Fibroblast of lung (primary cell): ENCODE results near the gene CCDC54. TPM values are rescaled to one million over a fixed set of nuclear protein-coding genes. Genes with fewer than 3 reads are reported as not detected.

ENCODE experiments used
- DNase-seq, 2 donors: peaks; one replicate each; pipeline versions ENCODE4 v3.0.0 to v3.0.0-alpha.2; 2010; ENCODE audit warnings: low read depth in 2 of 2
- H2AFZ ChIP-seq: 2 replicates; pipeline ENCODE4 v1.5.1; 2012; ENCODE audit warnings: low read length, control low read depth, inconsistent platforms
- H3K27ac ChIP-seq: 2 replicates; pipeline ENCODE4 v1.5.1; 2011; ENCODE audit warnings: low read length, control low read depth; ENCODE audit not compliant: insufficient read depth
- H3K27me3 ChIP-seq: 2 replicates; pipeline ENCODE4 v1.5.1; 2011; ENCODE audit warnings: mild to moderate bottlenecking, low read length; ENCODE audit not compliant: control insufficient read depth, insufficient read depth
- H3K36me3 ChIP-seq: 2 replicates; pipeline ENCODE4 v1.5.1; 2011; ENCODE audit warnings: low read length; ENCODE audit not compliant: control insufficient read depth, insufficient read depth
- H3K4me1 ChIP-seq: 2 replicates; pipeline ENCODE4 v1.5.1; 2011; ENCODE audit warnings: low read length; ENCODE audit not compliant: control insufficient read depth, insufficient read depth; ENCODE audit errors: extremely low read depth
- H3K4me2 ChIP-seq: 2 replicates; pipeline ENCODE4 v1.5.1; 2011; ENCODE audit warnings: low read length, control low read depth; ENCODE audit not compliant: insufficient read depth; ENCODE audit errors: extremely low read depth
- H3K4me3 ChIP-seq, 4 experiments: fragments of 200-600 bp in 1 of 4; sonication (generic) in 1 of 4; replicated peaks in 1 of 4; 2 replicates each; pipeline ENCODE4 v1.5.1; 2011 to 2016; ENCODE audit warnings: low read length in 4 of 4, low read depth in 3 of 4, mild to moderate bottlenecking in 3 of 4, control low read depth in 2 of 4, inconsistent platforms in 1 of 4, mixed read lengths in 1 of 4; ENCODE audit not compliant: insufficient read depth in 1 of 4; ENCODE audit errors: control extremely low read depth in 1 of 4
- H3K79me2 ChIP-seq: 2 replicates; pipeline ENCODE4 v1.5.1; 2012; ENCODE audit warnings: mild to moderate bottlenecking, low read length, inconsistent platforms; ENCODE audit not compliant: control insufficient read depth, insufficient read depth
- H3K9ac ChIP-seq: 2 replicates; pipeline ENCODE4 v1.5.1; 2011; ENCODE audit warnings: mild to moderate bottlenecking, low read length, control low read depth; ENCODE audit not compliant: insufficient read depth
- H3K9me3 ChIP-seq: 2 replicates; pipeline ENCODE4 v1.5.1; 2012; ENCODE audit warnings: low read depth, low read length; ENCODE audit not compliant: control insufficient read depth, insufficient read depth
- H4K20me1 ChIP-seq: 2 replicates; pipeline ENCODE4 v1.5.1; 2011; ENCODE audit warnings: low read length; ENCODE audit not compliant: control insufficient read depth, insufficient read depth; ENCODE audit errors: extremely low read depth
- EZH2 ChIP-seq: IDR thresholded peaks from 2 replicates; pipeline ENCODE4 v1.5.1; 2012; ENCODE audit warnings: low read length, control low read depth, mild to moderate bottlenecking; ENCODE audit errors: missing control alignments
- polyA plus RNA-seq, 2 donors: library from polyadenylated mRNA; depleted of rRNA in 1 of 2; stranded (reverse) in 1 of 2; unstranded in 1 of 2; fragments of >200 nt; gene quantifications; 2 replicates each; pipeline ENCODE4 v1.2.1, GENCODE V29; 2011 to 2012; ENCODE audit warnings: missing spikeins in 1 of 2
- total RNA-seq: library from RNA; depleted of rRNA; stranded (reverse); fragments of >200 nt; gene quantifications from 2 replicates; pipeline ENCODE4 v1.2.1, GENCODE V29; 2014
- TF ChIP-seq, protein P1 (sequence below), 2 donors: IDR thresholded peaks in 1 of 2; conservative IDR thresholded peaks in 1 of 2; 1 replicate in 1 of 2; 2 replicates in 1 of 2; pipeline ENCODE4 v1.5.1; 2011 to 2012; ENCODE audit warnings: low read length in 2 of 2, control low read depth in 1 of 2, inconsistent platforms in 1 of 2, low read depth in 1 of 2, mild to moderate bottlenecking in 1 of 2

The CCDC54 gene
- total and polyA plus RNA-seq, 2 donors (not counting 1 experiment from before 2014, with no cell fraction given): not detected

DNA sequence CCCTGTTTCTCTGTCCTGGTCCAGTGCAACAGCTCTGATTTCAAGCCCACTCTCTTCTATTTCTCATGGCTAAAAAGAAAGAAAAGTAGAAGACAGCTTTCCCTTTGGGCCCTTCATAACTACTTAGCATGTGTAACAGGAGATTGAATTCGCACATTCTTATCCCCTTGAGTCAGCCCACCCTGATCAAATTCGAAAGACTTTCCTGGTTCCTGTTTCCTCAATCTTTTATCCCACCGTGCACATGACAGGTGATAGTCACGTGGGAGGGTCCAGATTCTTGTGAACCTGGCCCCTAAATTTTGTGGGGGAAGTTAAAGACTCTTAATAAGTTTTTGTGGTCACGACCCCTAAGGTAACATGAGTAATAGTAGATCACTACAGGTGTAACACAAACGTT lies 4.7 kb upstream of the CCDC54 start:
- Histone ChIP-seq H3K79me2 (no peaks in the 10 kb centered on the region), H2AFZ (no peak overlapping the region), H3K4me3 (no peak overlapping the region), H3K36me3 (no peaks in the 10 kb centered on the region), H3K9me3 (no peaks in the 10 kb centered on the region), H3K9ac (no peak overlapping the region), H3K27ac (no peak overlapping the region), H4K20me1 (no peaks in the 10 kb centered on the region), H3K4me1 (peaks cover under 1% of the 10 kb centered on the region), H3K27me3 (no peaks in the 10 kb centered on the region), H3K4me2 (no peak overlapping the region)
- TF ChIP-seq EZH2: no peak
- DNase-seq: no peak

DNA sequence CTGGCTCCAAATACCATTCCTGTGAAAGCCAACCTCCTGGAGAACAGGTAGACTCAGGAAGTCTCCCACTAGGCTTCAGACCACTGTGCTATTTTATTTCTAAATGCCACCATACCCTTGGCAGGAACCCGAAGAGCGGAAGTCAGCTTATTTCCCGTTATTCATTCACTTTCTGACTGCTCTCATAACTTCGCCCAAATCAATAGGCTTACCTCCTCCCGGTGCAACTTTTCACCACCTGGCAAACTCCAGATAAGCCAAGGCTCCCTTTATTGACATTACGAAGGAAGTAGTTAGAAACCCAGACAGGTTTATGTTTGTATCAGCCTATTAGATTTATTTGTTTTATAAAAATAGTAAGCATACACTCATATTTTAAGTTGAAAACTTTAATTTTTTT lies 3.3 kb upstream of the CCDC54 start:
- no peak for DNase-seq
- no peak overlapping the region for H3K4me3 ChIP-seq

DNA sequence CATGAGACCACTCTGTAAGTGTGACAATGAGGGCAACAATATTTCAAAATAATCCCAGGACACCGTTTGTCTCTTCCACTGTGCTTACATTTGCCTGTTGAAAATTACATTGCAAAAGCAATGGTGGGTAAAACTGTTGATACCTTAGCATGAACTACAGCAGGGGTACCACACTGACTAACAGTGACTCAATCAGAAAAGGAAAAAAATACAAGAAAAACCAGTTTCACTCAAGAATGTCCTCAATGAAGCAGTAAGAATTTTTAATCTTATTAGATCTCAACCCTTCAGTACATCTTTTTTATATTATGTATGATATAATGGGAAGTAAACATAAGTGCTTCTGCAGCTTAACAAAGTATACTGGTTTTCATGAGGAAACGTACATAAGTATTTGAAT lies 1.6 kb upstream of the CCDC54 start:
- no peaks in the 10 kb centered on the region for H4K20me1 ChIP-seq
- no peaks in the 10 kb centered on the region for H3K36me3 ChIP-seq
- no peak overlapping the region for H3K27ac ChIP-seq
- H3K79me2 ChIP-seq: no peaks in the 10 kb centered on the region
- H3K4me3 ChIP-seq: no peak overlapping the region
- no peaks in the 10 kb centered on the region for H3K4me1 ChIP-seq
- no peak overlapping the region for H3K9ac ChIP-seq
- DNase-seq: no peak
- H2AFZ ChIP-seq: no peak overlapping the region
- H3K27me3 ChIP-seq: no peaks in the 10 kb centered on the region
- no peak overlapping the region for H3K4me2 ChIP-seq
- TF ChIP-seq, protein P1, sequence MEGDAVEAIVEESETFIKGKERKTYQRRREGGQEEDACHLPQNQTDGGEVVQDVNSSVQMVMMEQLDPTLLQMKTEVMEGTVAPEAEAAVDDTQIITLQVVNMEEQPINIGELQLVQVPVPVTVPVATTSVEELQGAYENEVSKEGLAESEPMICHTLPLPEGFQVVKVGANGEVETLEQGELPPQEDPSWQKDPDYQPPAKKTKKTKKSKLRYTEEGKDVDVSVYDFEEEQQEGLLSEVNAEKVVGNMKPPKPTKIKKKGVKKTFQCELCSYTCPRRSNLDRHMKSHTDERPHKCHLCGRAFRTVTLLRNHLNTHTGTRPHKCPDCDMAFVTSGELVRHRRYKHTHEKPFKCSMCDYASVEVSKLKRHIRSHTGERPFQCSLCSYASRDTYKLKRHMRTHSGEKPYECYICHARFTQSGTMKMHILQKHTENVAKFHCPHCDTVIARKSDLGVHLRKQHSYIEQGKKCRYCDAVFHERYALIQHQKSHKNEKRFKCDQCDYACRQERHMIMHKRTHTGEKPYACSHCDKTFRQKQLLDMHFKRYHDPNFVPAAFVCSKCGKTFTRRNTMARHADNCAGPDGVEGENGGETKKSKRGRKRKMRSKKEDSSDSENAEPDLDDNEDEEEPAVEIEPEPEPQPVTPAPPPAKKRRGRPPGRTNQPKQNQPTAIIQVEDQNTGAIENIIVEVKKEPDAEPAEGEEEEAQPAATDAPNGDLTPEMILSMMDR (conservative IDR thresholded peaks at IDR 0.05 in 1 of 2, IDR thresholded peaks at IDR 0.05 in 1 of 2; ENCODE audit: low read depth in 1 of 2, low read length in 2 of 2): no peak
- TF ChIP-seq EZH2: no peak
- no peaks in the 10 kb centered on the region for H3K9me3 ChIP-seq

More for the DNA sequence above, 3.3 kb upstream of the CCDC54 start:
- Histone ChIP-seq H3K9me3 (no peaks in the 10 kb centered on the region), H3K4me2 (no peak overlapping the region), H3K27me3 (no peaks in the 10 kb centered on the region), H3K4me1 (no peaks in the 10 kb centered on the region), H3K36me3 (no peaks in the 10 kb centered on the region), H4K20me1 (no peaks in the 10 kb centered on the region), H3K79me2 (no peaks in the 10 kb centered on the region), H3K9ac (no peak overlapping the region), H2AFZ (no peak overlapping the region), H3K27ac (no peak overlapping the region)
- no peak for TF ChIP-seq EZH2
- TF ChIP-seq, protein P1 (conservative IDR thresholded peaks at IDR 0.05 in 1 of 2, IDR thresholded peaks at IDR 0.05 in 1 of 2; ENCODE audit: low read depth in 1 of 2, low read length in 2 of 2): no peak
